DMS 273 treated with DMSO at 0.1 percent for 48 hours (cell line): Measurements from ENCODE around the gene PAK1IP1.
"Not testable (repeated sequence)": the region's sequence is repeated elsewhere in the genome, so short reads cannot be mapped to it uniquely, and the experiment has no call there.

Source experiments
- DNase-seq: peaks from one replicate; lab custom pipeline; 2025; lab: John Stamatoyannopoulos, UW

PAK1IP1 gene

DNA sequence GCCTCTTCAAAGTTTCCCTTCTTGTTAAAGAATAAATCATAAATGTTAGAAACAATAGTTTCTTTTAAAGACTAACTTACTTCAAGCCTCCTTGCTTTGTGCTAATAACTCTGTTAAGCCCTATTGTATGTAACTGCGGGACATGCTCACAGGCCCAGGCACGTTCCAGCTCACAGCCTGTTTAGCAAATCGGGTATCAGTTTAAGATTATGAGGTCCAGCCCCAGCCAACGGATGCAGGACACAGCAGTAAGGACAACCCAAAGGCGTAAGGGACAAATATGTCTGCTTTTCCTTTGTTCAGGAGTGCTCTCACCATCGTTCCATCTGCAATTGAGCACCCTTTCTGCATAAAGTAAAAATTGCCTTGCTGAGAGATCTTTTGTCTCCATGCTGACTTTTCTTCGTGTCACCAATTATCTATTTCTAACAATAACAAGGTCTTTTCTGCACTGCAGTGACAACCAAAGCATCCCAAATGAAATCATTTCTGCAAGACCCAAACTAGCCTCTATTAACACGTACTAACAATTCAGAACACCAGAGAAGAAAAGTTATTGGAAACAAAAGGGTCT, 1.7 kb upstream of the PAK1IP1 start:
- no peak for DNase-seq

DNA sequence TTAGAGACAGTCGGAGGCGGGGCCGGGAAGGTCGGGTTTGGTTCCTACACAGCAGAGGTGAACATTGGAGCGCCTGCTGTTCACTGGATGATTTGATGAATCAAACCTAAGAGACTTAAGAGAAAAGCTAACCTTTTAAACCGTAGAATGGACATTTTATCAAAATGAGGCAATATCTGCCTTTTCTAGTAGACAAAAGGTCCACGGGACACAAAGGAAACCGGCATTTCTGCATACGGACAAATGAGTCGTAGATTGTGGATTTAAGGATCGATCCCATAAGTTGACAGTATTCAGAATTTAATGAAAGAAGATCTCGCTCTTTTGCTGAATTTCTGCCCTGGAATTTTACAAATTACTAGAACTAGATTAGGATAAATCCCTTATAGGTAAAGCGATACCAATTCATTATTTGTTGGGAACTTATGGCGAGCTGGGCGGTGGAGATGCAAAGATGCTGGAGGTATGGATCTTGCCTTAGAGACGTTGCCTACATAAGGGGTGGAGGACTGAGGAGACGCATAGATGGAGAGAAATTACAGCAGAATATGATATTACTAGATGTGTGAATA, 400 bp downstream of the PAK1IP1 start:
- no peak for DNase-seq

DNA sequence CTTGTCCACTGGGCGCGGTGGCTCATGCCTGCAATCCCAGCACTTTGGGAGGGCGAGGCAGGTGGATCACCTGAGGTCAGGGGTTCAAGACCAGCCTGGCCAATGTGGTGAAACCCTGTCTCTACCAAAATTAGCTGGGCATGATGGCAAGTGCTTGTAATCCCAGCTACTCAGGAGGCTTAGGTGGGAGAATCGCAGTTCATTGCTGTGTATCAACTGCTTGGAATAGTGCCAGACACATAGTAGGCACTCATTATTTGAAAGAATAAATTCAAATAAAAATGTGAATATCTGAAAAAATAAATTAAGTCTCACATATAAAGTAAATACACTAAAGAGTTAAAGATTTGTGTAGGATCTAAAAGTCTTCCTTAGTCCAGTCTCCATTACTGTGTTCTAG, 1.9 kb downstream of the PAK1IP1 start:
- no peak for DNase-seq

DNA sequence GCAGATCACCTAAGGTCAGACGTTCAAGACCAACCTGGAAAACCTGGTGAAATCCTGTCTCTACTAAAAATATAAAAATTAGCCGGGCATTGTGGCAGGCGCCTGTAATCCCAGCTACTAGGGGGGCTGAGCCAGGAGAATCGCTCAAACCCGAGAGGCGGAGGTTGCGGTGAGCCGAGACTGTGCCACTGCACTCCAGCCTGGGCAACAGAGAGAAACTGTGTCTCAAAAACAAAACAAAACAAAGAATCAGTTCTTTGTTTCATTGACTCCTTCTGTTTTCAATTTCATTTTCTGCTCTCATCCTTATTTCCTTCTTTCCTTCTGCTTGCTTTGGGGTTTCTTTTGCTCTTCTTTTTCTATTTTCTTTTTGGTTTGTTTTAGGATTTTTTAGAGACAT, 19.2 kb downstream of the PAK1IP1 start:
- DNase-seq, result no peak

DNA sequence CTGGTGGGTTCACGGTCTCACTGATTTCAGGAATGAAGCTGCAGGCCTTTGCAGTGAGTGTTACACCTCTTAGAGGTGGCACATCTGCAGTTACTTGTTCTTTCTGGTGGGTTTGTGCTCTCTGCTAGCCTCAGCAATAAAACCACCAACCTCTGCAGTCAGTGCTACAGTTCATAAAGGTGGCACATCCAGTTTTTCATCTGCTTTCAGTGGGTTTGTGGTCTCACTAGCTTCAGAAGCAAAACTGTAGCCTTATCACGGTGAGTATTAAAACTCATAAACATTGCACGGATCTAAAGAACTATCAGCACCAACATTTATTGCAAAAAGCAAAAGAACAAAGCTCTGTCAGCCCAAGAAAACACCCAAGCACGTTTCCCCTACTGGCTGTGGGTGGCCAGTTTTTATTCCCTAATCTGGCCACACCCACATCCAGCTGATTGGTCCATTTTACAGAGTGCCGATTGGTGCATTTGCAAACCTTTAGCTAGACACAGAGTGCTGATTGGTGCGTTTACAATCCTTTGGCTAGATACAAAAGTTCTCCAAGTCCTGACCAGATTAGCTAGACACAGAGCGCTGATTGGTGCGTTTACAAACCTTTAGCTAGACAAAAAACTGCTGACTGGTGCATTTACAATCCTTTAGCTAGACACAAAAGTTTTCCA, 24.7 kb downstream of the PAK1IP1 start:
- no peak for DNase-seq

DNA sequence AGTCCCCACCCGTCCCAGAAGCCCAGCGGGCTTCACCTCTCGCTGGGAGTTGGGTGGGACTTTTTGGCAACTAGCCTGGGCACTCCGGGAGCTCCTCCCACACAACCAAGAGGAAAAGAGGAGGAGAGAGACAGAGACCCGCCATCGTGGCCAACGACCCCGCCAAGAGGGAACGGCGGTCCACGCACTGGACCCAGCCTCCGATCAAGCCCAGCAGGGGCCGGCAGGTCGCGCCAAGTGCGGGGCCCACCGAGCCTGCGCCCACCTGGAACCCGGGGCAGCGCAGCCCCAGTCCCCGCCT, 25.1 kb downstream of the PAK1IP1 start:
- DNase-seq, result no peak

DNA sequence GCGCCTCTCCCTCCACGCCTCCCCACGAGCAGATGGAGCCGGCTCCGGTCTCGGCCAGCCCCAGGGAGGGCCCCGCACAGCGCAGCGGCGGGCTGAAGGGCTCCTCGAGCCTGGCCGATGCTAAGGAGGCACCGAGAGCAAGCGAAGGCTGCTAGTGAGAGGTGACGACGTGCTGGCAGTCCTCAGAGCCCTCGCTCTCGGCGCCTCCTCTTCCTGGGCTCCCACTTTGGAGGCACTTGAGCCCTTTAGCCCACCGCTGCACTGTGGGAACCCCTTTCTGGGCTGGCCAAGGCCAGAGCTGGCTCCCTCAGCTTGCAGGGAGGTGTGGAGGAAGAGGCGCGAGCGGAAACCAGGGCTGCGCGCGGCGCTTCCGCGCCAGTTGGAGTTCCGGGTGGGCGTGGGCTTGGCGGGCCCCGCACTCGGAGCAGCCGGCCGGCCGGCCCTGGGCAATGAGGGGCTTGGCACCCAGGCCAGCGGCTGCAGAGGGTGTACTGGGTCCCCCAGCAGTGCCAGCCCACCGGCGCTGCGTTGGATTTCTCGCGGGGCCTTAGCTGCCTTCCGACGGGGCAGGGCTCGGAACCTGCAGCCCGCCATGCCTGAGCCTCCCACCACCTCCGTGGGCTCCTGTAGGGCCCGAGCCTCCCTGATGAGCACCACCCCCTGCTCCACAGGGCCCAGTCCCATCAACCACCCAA, 25.6 kb downstream of the PAK1IP1 start:
- DNase-seq, result no peak

DNA sequence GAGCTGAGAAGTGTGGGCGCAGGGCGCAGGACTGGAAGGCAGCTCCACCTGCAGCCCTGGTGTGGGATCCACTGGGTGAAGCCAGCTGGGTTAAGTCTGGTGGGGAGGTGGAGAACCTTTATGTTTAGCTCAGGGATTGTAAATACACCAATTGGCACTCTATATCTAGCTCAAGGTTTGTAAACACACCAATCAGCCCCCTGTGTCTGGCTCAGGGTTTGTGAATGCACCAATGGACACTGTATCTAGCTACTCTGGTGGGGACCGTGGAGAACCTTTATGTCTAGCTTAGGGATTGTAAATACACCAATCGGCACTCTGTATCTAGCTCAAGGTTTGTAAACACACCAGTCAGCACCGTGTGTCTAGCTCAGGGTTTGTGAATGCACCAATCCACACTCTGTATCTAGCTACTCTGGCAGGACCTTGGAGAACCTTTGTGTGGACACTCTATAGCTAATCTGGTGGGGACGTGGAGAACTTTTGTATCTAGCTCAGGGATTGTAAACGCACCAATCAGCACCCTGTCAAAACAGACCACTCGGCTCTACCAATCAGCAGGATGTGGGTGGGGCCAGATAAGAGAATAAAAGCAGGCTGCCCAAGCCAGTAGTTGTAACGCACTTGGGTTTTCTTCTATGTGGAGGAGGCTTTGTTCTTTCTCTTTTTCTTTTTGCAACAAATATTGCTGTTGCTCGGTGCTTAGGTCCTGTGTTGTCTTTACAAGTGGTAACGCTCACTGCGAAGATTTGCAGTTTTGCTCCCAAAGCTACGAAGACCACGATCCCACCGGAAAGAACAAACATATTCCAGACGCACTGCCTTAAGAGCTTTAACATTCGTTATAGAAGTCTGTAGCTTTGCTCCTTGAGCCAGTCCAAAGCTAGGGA, 26.4 kb downstream of the PAK1IP1 start:
- DNase-seq, result not testable (repeated sequence)

DNA sequence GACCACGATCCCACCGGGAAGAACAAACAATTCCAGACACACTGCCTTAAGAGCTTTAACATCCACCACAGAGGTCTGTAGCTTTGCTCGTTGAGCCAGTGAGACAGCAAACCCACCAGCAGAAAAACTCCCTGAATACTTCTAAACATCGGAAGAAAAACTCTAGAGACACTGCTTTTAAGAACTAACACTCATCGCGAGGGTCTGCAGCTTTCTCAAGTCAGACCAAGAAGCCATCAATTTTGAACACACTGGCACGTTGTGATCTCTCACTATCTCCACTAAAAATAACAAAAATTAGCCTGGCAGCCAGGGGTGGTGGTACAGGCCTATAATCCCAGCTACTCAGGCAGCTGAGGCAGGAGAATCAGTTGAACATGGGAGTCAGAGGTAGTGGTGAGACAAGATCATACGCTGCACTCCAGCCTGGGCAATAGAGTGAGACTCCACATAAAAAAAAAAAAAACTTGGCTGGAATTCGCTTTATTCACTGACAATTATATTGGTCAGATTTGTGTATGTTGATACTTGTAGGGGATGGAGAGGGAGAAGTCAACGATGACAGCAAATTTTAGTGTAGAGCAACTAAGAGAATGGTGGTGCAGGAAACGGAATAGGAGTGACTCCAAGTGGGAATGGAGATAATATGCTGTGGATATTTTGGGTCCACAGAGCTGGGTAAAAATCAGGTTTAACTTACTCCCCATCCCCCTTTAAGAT, 27.2 kb downstream of the PAK1IP1 start:
- DNase-seq, result no peak

DNA sequence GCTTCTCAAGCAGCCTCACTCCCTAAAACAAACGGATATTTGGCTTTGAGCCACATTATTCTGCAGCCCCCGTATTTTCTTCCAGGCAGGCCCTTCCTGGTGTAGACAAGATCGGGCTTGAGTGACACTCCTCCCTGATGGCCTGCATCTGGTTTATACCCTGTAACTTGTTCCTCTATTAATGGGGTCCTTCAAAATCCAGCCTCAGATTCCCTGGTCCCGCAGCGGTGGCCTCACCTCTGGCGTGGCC, 27.7 kb downstream of the PAK1IP1 start:
- DNase-seq, result no peak

DNA sequence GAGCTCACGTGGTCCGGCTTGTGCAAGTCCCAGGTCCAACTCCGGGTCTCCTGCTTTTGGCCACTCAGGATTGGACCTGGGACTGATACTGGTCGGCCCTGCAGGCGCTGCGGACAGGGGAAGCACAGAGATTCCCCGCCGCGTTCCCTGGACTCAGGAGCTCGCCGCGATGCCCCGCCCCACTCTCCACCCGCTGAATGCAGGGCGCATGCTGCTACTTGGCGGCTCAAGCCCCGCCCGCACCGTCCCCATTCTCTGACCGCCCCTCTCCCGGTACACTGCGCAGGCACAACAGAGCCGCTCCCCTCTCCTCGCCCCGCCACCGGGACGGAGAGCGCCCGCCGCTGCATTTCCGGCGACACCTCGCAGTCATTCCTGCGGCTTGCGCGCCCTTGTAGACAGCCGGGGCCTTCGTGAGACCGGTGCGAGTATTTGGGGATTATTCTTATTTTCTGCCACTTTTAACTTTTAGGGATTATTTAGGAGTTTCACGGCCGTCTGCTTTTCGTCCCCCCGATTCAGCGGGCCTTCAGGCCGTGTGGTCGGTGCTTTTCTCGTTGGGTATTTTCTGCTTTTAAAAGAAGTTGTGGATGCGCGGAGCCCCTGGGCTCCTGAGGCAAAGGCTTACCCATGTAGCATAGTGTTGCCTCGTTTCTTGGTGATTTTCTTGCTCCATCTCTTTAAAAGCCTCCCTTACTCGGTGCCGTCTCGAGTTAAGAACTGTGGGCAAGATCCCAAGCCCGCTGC, 28.2 kb downstream of the PAK1IP1 start, which contains the start of gene TMEM14C:
Gene TMEM14C, plus strand, starts transcription at position 251 of the 747 bp plus-strand sequence. CDS start 1,544 bp downstream, outside the sequence.
- DNase-seq, result peak; percentile 87

DNA sequence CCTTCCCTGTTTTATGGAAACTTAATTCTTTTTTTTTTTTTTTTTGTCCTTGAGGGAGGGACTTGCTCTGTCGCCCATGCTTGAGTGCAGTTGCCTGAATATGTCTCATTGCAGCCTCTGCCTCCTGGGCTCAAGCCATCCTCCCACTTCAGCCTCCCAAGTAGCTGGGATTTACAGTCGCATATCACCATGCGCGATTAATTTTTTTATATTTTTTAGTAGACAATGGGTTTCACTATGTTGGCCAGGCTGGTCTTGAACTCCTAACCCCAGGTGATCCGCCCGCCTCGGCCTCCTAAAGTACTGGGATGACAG, 28.8 kb downstream of the PAK1IP1 start:
- DNase-seq, result no peak

DNA sequence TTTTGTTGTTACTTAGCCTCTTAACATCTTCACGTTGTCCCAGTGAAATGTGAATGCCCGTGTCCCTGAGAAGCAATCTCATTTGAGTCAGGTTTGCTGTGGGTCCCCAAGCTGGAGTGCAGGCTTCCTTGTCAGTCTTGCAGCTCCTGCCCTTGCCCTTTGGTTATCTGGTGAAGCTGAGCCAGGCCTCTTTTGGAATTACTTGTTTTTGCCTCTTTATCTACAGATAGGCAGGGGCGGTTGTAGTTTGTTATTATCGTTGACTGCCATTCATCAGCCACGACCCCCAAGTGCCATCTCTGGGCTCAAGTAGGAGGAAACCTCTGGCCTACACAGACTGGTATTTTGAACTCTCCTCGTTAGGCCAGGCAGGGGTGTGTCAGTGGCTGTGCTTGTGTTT, 30.3 kb downstream of the PAK1IP1 start:
- no peak for DNase-seq

DNA sequence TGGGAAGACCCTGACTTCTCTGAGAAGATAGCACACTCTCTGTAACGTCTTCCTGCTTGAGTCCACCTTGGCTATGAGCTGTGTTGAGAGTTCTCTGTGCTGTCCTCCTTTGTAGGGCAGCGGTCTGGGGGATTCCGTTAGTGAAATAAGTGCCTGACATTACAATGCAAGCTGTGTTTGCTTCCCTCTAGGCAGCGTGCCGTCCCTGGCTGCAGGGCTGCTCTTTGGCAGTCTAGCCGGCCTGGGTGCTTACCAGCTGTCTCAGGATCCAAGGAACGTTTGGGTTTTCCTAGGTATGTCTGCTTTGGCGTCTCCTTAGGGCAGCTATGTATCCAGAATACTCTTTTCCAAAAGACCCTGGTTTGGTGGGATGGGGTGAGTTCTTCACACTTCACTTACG, 30.9 kb downstream of the PAK1IP1 start:
- DNase-seq, result no peak

DNA sequence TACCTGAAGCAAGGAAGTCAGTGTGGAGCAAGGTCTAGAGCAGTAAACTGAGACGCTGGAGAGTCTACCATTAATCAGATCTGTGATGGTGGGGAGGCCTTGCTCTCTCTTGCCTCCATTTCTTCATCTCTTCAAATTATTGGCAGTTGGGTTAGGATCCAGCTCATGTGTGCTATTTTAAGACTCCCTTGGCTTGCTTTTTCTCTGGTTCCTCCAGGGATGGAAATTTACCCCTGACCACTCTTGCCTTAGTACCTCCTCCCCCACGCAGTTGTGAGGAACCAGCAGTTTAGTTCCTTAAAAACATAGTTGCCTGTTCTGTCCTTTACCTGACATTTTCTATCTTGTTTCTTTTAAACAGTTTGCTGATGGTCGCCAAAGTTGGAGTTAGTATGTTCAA, 35.5 kb downstream of the PAK1IP1 start:
- DNase-seq, result no peak

DNA sequence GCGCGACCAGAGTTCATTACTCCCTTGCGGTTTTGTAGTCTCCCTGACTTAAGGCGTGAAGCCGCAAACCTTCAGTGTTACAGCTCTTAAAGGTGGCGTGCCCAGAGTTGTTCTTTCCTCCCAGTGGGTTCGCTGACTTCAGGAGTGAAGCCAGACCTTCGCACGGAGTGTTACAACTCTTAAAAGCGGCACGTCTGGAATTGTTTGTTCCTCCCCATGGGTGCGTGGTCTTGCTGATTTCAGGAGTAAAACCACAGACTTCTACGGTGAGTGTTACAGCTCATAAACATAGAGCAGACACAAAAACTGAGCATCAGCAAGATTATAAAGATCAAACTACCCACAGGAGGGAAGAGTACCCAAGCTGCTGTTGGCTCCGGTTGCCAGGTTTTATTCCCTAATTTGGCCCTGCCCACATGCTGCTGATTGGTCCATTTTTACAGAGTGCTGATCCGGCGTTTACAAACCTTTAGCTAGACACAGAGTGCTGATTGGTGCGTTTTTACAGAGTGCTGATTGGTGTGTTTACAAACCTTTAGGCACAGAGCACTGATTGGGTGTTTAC, 38.5 kb downstream of the PAK1IP1 start:
- no peak for DNase-seq

DNA sequence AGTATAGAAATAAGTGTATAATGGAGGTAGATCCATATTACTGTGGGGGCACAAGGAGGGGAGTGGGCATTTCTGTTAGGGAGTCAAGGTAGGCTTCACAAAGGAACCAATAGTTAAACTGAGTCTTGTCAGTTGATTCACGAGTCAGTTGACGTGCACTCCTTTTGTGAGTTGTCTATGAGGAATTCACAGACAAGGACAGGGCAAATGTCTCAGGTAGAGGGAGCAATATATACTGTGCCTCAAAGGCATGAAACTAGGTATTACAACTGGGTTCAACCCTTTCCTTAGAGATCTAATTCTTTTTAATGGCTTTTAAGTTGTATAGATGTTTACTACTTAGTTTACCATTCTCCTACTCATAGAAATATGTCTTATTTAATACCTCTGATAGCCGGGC, 39.1 kb downstream of the PAK1IP1 start:
- no peak for DNase-seq

DNA sequence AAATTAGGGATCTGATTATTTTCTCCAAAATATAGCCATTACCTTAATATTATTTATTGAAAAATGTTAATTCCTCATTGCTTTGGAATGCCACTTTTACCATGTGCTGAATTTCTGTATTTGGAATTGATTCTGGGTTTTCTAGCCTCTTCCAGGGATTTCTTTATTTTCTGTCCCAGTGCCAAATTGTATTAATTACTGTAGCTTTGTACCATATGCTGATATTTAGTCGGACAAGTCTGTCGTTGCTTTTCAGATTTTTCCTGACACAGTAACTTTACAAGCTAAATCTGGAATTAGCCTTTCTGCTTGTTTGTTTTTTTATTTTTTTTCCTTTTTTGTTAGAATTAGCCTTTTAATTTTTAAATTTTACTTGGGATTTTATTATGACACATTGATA, 42.0 kb downstream of the PAK1IP1 start:
- peak; percentile 6 for DNase-seq

DNA sequence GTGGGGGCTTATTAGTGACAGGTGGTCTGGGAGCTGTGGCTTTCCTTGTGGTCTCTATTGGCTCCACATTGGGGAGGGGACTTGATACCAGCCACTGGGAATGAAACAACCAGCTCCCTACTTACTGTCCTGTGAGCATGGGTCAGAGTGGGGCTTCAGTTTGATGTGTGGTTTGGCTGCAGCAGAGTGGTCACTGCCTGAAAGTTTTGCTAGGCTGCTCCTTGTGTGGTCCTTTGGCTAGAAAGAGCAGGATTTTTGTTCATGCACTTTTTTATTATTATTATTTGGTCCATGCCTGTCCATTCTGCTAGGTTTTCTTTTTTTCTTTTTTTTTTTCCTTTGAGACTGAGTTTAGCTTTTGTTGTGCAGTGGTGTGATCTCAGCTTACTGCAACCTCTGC, 45.3 kb downstream of the PAK1IP1 start:
- DNase-seq, result no peak

DNA sequence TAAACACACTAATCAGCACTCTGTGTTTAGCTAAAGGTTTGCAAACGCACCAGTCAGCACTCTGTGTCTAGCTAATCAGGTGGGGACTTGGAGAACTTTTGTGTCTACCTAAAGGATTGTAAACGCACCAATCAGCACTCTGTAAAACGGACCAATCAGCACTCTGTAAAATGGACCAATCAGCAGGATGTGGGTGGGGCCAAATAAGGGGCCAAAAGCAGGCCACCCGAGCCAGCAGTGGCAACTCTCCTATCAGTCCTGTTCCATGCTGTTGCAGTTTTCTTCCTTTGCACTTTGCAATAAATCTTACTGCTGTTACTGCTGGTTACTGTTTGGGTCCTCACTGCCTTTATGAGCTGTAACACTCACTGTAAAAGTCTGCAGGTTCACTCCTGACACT, 46.9 kb downstream of the PAK1IP1 start:
- not testable (repeated sequence) for DNase-seq

DNA sequence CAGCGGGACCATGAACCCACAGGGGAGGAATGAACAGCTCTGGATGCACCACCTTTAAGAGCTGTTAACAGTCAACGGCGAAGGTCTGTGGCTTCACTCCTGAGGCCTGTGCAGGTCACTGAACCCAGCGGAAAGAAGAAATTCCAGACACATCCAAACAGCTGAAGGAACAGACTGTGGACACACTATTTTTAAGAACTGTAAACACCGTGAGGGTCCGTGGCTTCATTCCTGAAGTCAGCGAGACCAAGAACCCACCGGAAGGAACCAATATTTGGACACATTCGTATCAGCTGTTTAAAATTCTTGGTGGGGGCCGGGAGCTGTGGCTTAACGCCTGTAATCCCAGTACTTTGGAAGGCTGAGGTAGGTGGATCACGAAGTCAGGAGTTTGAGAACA, 47.5 kb downstream of the PAK1IP1 start:
- no peak for DNase-seq
